GM23338 (cell line): ENCODE results near the gene SLC45A1.

ENCODE experiments used
- CREB1 ChIP-seq: fragments of 250-450 bp; sonication (Bioruptor Pico); IDR thresholded peaks from 2 replicates; pipeline ENCODE4 v1.5.0; 2020; ENCODE audit warnings: low read depth, mild to moderate bottlenecking, moderate library complexity
- EZH2 ChIP-seq: fragments of 200-600 bp; sonication (generic); IDR thresholded peaks from one replicate; pipeline ENCODE4 v1.8.0; 2017; ENCODE audit warnings: antibody characterized with exemption, mild to moderate bottlenecking, low read depth; ENCODE audit not compliant: unreplicated experiment
- EZH2phosphoT487 ChIP-seq: fragments of 200-600 bp; sonication (generic); IDR thresholded peaks from one replicate; pipeline ENCODE4 v1.8.1; 2018; ENCODE audit warnings: antibody characterized with exemption; ENCODE audit not compliant: unreplicated experiment
- JUNB ChIP-seq: IDR thresholded peaks from one replicate; pipeline ENCODE4 v1.6.1; 2016; ENCODE audit warnings: antibody characterized with exemption; ENCODE audit not compliant: unreplicated experiment
- NANOG ChIP-seq: IDR thresholded peaks from 2 replicates; pipeline ENCODE4 v1.6.1; 2016; ENCODE audit warnings: antibody characterized with exemption, borderline replicate concordance
- POLR2AphosphoS5 ChIP-seq: IDR thresholded peaks from 2 replicates; pipeline ENCODE4 v1.6.1; 2016; ENCODE audit warnings: antibody characterized with exemption, low read depth
- STAT1 ChIP-seq: IDR thresholded peaks from one replicate; pipeline ENCODE4 v1.6.1; 2016; ENCODE audit warnings: antibody characterized with exemption; ENCODE audit not compliant: unreplicated experiment
- ZNF114 ChIP-seq: fragments of 250-450 bp; sonication (Bioruptor Pico); IDR thresholded peaks from 2 replicates; pipeline ENCODE4 v1.5.0; 2020; ENCODE audit warnings: mild to moderate bottlenecking, moderate library complexity
- ZNF331 ChIP-seq: fragments of 250-450 bp; sonication (Bioruptor Pico); IDR thresholded peaks from 2 replicates; pipeline ENCODE4 v1.5.0; 2020; ENCODE audit warnings: low read depth, mild to moderate bottlenecking, moderate library complexity
- TF ChIP-seq, protein P1 (sequence below), 2 experiments: fragments of 200-600 bp in 1 of 2; sonication (generic) in 1 of 2; conservative IDR thresholded peaks; 2 replicates each; pipeline versions ENCODE4 v1.5.1 to v1.6.1; 2016 to 2017; ENCODE audit warnings: antibody characterized with exemption in 2 of 2, low read depth in 2 of 2, mild to moderate bottlenecking in 2 of 2, moderate library complexity in 1 of 2
- TF ChIP-seq, protein P2 (sequence below): IDR thresholded peaks from one replicate; pipeline ENCODE4 v1.6.1; 2018; ENCODE audit warnings: antibody characterized with exemption; ENCODE audit not compliant: unreplicated experiment
- TF ChIP-seq, protein P3 (sequence below): IDR thresholded peaks from 2 replicates; pipeline ENCODE4 v1.6.1; 2016; ENCODE audit warnings: antibody characterized with exemption

DNA sequence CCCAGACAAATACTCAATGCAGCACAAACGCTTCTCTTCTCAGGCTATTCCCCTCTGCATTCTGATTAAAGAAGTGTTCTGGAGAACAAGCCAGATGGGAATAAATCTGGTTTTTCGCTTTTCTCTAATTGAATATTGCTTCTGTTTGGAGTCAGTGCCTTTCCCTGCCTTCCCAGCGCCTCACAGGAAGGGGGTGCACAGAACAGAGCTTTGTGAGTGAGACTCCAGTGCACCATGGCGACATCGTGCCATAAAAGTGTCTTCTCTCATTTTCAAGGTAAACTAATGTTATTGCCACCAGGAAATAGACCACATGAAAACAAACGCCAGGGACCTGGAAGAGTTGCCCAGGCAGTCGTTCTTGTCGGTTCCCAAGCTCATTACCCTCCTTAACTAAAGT is 43.6 kb upstream of the SLC45A1 start:
- TF ChIP-seq, protein P1, sequence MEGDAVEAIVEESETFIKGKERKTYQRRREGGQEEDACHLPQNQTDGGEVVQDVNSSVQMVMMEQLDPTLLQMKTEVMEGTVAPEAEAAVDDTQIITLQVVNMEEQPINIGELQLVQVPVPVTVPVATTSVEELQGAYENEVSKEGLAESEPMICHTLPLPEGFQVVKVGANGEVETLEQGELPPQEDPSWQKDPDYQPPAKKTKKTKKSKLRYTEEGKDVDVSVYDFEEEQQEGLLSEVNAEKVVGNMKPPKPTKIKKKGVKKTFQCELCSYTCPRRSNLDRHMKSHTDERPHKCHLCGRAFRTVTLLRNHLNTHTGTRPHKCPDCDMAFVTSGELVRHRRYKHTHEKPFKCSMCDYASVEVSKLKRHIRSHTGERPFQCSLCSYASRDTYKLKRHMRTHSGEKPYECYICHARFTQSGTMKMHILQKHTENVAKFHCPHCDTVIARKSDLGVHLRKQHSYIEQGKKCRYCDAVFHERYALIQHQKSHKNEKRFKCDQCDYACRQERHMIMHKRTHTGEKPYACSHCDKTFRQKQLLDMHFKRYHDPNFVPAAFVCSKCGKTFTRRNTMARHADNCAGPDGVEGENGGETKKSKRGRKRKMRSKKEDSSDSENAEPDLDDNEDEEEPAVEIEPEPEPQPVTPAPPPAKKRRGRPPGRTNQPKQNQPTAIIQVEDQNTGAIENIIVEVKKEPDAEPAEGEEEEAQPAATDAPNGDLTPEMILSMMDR (conservative IDR thresholded peaks at IDR 0.05; ENCODE audit: low read depth in 2 of 2): no peak
- TF ChIP-seq NANOG (no peak), JUNB (no peak), EZH2 (no peak), POLR2AphosphoS5 (no peak), CREB1 (CRISPR knock-in tag) (no peak), ZNF114 (no peak), STAT1 (no peak), EZH2phosphoT487 (no peak), ZNF331 (CRISPR knock-in tag) (no peak)
- TF ChIP-seq, protein P2, sequence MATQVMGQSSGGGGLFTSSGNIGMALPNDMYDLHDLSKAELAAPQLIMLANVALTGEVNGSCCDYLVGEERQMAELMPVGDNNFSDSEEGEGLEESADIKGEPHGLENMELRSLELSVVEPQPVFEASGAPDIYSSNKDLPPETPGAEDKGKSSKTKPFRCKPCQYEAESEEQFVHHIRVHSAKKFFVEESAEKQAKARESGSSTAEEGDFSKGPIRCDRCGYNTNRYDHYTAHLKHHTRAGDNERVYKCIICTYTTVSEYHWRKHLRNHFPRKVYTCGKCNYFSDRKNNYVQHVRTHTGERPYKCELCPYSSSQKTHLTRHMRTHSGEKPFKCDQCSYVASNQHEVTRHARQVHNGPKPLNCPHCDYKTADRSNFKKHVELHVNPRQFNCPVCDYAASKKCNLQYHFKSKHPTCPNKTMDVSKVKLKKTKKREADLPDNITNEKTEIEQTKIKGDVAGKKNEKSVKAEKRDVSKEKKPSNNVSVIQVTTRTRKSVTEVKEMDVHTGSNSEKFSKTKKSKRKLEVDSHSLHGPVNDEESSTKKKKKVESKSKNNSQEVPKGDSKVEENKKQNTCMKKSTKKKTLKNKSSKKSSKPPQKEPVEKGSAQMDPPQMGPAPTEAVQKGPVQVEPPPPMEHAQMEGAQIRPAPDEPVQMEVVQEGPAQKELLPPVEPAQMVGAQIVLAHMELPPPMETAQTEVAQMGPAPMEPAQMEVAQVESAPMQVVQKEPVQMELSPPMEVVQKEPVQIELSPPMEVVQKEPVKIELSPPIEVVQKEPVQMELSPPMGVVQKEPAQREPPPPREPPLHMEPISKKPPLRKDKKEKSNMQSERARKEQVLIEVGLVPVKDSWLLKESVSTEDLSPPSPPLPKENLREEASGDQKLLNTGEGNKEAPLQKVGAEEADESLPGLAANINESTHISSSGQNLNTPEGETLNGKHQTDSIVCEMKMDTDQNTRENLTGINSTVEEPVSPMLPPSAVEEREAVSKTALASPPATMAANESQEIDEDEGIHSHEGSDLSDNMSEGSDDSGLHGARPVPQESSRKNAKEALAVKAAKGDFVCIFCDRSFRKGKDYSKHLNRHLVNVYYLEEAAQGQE: no peak
- TF ChIP-seq, protein P3, sequence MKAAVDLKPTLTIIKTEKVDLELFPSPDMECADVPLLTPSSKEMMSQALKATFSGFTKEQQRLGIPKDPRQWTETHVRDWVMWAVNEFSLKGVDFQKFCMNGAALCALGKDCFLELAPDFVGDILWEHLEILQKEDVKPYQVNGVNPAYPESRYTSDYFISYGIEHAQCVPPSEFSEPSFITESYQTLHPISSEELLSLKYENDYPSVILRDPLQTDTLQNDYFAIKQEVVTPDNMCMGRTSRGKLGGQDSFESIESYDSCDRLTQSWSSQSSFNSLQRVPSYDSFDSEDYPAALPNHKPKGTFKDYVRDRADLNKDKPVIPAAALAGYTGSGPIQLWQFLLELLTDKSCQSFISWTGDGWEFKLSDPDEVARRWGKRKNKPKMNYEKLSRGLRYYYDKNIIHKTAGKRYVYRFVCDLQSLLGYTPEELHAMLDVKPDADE: no peak
